C4-2B (cell line): ENCODE data around the gene PCDHGB2.
"Not testable (repeated sequence)": the region's sequence is repeated elsewhere in the genome, so short reads cannot be mapped to it uniquely, and the experiment has no call there.

ENCODE experiments used
- CTCF ChIP-seq: fragments of 450-650 bp; conservative IDR thresholded peaks from 2 replicates; pipeline ENCODE4 v1.5.1; 2017; ENCODE audit warnings: mild to moderate bottlenecking
- ZFX ChIP-seq: fragments of 450-650 bp; IDR thresholded peaks from 2 replicates; pipeline ENCODE4 v1.6.1; 2017

- TF ChIP-seq CTCF, ZFX: not testable (repeated sequence)
These were observed 18.9 kb upstream of the PCDHGB2 start for GRCh38 chr5:141340781-141341354.
